Naive thymus-derived CD4-positive, alpha-beta T cell (primary cell): ENCODE measurements around the gene FKBP2. TPM values are rescaled to one million over a fixed set of nuclear protein-coding genes. Genes with fewer than 3 reads are reported as not detected.
A peak's percentile ranks its signal among the peaks of the same experiment; 100 is the strongest.

Experiments used
- ATAC-seq: fragments of 150-1000 bp; cut with Tn5 transposase; 2 replicates; pipeline ENCODE4 v1.10.0; 2021; ENCODE audit warnings: mild to moderate bottlenecking, moderate library complexity
- CTCF ChIA-PET: fragments of 350-600 bp; sonication (Branson Sonifier 250); formaldehyde crosslinking; loops from one replicate; lab custom pipeline; 2021; ENCODE audit warnings: antibody characterized with exemption; lab: Charles Lee
- POLR2A ChIA-PET: fragments of 350-600 bp; sonication (Branson Sonifier 250); formaldehyde crosslinking; loops from one replicate; lab custom pipeline; 2021; ENCODE audit warnings: antibody characterized with exemption, inconsistent platforms; lab: Charles Lee
- DNase-seq, 9 donors: peaks; one replicate each; pipeline versions ENCODE4 v3.0.0 to v3.0.0-alpha.2; 2020 to 2022; ENCODE audit warnings: mixed read lengths in 1 of 9
- H3K27ac ChIP-seq: one replicate; pipeline ENCODE4 v1.7.0; 2013; ENCODE audit warnings: mild to moderate bottlenecking, low read depth, low read length, moderate library complexity
- H3K27me3 ChIP-seq, 2 donors: one replicate each; pipeline ENCODE4 v1.7.0; 2013; ENCODE audit warnings: low read length in 2 of 2, mild to moderate bottlenecking in 2 of 2, moderate library complexity in 2 of 2; ENCODE audit not compliant: control insufficient read depth in 2 of 2, insufficient read depth in 2 of 2
- H3K36me3 ChIP-seq, 3 experiments: 1 replicate in 2 of 3; 2 replicates in 1 of 3; pipeline ENCODE4 v1.7.0; 2013; ENCODE audit warnings: low read length in 3 of 3, mild to moderate bottlenecking in 3 of 3, moderate library complexity in 1 of 3; ENCODE audit not compliant: insufficient read depth in 3 of 3, control insufficient read depth in 2 of 3
- H3K4me1 ChIP-seq, 2 donors: one replicate each; pipeline ENCODE4 v1.7.0; 2013; ENCODE audit warnings: low read length in 2 of 2, mild to moderate bottlenecking in 2 of 2, moderate library complexity in 1 of 2; ENCODE audit not compliant: control insufficient read depth in 2 of 2, insufficient read depth in 2 of 2
- H3K4me3 ChIP-seq: 2 replicates; pipeline ENCODE4 v1.7.0; 2013; ENCODE audit warnings: mild to moderate bottlenecking, low read length
- H3K9me3 ChIP-seq, 3 experiments: 1 replicate in 2 of 3; 2 replicates in 1 of 3; pipeline ENCODE4 v1.7.0; 2013; ENCODE audit warnings: low read length in 3 of 3; ENCODE audit not compliant: control insufficient read depth in 2 of 3
- H3K27ac Mint-ChIP-seq, 9 donors: one replicate each; pipeline ENCODE4 v1.8.0; 2020 to 2022; ENCODE audit warnings: mixed read lengths in 9 of 9, mild to moderate bottlenecking in 8 of 9, moderate library complexity in 5 of 9, inconsistent platforms in 2 of 9
- H3K27me3 Mint-ChIP-seq, 5 donors: one replicate each; pipeline ENCODE4 v1.8.0; 2021 to 2022; ENCODE audit warnings: mixed read lengths in 5 of 5, mild to moderate bottlenecking in 1 of 5
- H3K36me3 Mint-ChIP-seq, 5 donors: one replicate each; pipeline ENCODE4 v1.8.0; 2020 to 2022; ENCODE audit warnings: mixed read lengths in 5 of 5, mild to moderate bottlenecking in 3 of 5, inconsistent platforms in 1 of 5
- H3K4me1 Mint-ChIP-seq, 7 donors: one replicate each; pipeline ENCODE4 v1.8.0; 2020 to 2022; ENCODE audit warnings: mixed read lengths in 7 of 7, mild to moderate bottlenecking in 3 of 7, inconsistent platforms in 1 of 7
- H3K4me3 Mint-ChIP-seq, 10 donors: one replicate each; pipeline ENCODE4 v1.8.0; 2020 to 2022; ENCODE audit warnings: mild to moderate bottlenecking in 10 of 10, mixed read lengths in 10 of 10, moderate library complexity in 6 of 10, inconsistent platforms in 2 of 10
- H3K9me3 Mint-ChIP-seq, 11 donors: one replicate each; pipeline ENCODE4 v1.8.0; 2020 to 2022; ENCODE audit warnings: mixed read lengths in 11 of 11, mild to moderate bottlenecking in 4 of 11, inconsistent platforms in 1 of 11, moderate library complexity in 1 of 11
- intact Hi-C, 2 donors: fragments of 100-400 bp; cut with micrococcal nuclease; formaldehyde crosslinking; loops; one replicate each; pipeline ENCODE4 v1.15.1; 2023
- polyA plus RNA-seq, 2 donors: library from polyadenylated mRNA; unstranded; fragments of 300-500 nt; fragmentation: Illumina TruSeq; gene quantifications; one replicate each; pipeline ENCODE4 v1.2.3, GENCODE V29; 2021
- total RNA-seq, 6 experiments: library from RNA in 5 of 6; stranded (reverse) in 5 of 6; gene quantifications; 1 replicate in 5 of 6; 2 replicates in 1 of 6; pipeline ENCODE4 v1.2.3 and lab custom pipeline; 2021 to 2026

The FKBP2 gene
- total and polyA plus RNA-seq, 7 experiments from 2014 or later: 20.3 to 81.4 (median 36.8) TPM

DNA sequence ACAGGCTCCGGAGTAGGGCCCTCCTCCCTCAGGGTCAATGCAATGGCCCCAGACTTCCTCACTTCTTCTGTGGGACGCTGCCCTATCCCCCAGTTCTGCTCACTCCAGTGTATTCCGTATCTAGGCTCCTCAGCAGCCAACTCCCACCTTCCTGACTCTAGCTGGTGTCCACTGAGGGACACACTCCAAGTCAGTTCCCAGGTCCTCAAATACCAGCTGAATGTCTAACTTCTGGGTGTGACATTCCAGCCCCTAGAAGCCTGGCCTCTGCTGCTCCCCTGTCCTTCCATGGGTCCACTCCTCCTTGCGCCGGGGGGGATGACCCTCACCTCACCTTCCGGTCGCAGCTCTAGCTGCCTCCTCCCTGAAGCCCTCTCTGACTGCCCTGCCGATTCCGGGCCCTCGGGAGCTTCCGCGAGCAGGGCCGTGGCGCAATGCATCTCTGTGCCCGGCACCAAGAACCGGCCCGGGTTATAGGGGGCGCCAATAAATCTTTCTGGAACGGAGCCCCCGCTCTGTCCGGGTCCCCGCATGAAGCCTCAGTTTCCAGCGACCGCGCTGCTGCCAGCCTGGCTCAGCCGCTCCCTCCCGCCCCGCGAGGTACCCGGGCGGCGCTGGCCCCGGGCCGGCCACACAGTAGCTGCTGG is 28.1 kb downstream of the FKBP2 start:
- intact Hi-C loops: loop anchor here (1.0 kb wide), 6 partner anchors 18 to 65 kb away; partner anchors contain the start of genes PLCB3 (in 2 of the 2), DNAJC4 (in 1 of the 2), NUDT22 (in 1 of the 2) and PPP1R14B (in 1 of the 2)
- Mint-ChIP-seq H3K36me3 (peaks cover 0 to 6% (median 0%) of the 10 kb centered on the region in 5 donors), H3K27ac (peak overlapping the region; percentile 70 to 99 (median 96)), H3K4me3 (peak overlapping the region; percentile 95 to 100 (median 98)), H3K4me1 (peaks cover 8 to 29% (median 24%) of the 10 kb centered on the region in 7 donors), H3K27me3 (no peaks in the 10 kb centered on the region), H3K9me3 (peaks cover 0 to 15% (median 0%) of the 10 kb centered on the region in 11 donors)
- H3K9me3 ChIP-seq: no peaks in the 10 kb centered on the region
- peaks cover 8 to 10% of the 10 kb centered on the region in 2 donors for H3K4me1 ChIP-seq
- H3K4me3 ChIP-seq: peak overlapping the region; percentile 91
- no peaks in the 10 kb centered on the region for H3K27me3 ChIP-seq
- DNase-seq (peak in 2 of 9 donors; percentile 22 to 63), ATAC-seq (no peak)
- CTCF ChIA-PET: interaction anchor here (0.5 to 5.8 kb wide), 7 partner anchors 17 to 68 kb away, joined by 3 to 66 read pairs (median 5); partner anchors contain the start of genes FERMT3, PLCB3 and TRMT112
- peak overlapping the region; percentile 95 for H3K27ac ChIP-seq
- peaks cover 0 to 7% (median 0%) of the 10 kb centered on the region in 3 experiments for H3K36me3 ChIP-seq
- POLR2A ChIA-PET: interaction anchor here (0.7 to 7.0 kb wide), 12 partner anchors 13 to 99 kb away, joined by 3 to 154 read pairs (median 10); partner anchors contain the start of genes BAD, CATSPERZ, ESRRA and FERMT3

DNA sequence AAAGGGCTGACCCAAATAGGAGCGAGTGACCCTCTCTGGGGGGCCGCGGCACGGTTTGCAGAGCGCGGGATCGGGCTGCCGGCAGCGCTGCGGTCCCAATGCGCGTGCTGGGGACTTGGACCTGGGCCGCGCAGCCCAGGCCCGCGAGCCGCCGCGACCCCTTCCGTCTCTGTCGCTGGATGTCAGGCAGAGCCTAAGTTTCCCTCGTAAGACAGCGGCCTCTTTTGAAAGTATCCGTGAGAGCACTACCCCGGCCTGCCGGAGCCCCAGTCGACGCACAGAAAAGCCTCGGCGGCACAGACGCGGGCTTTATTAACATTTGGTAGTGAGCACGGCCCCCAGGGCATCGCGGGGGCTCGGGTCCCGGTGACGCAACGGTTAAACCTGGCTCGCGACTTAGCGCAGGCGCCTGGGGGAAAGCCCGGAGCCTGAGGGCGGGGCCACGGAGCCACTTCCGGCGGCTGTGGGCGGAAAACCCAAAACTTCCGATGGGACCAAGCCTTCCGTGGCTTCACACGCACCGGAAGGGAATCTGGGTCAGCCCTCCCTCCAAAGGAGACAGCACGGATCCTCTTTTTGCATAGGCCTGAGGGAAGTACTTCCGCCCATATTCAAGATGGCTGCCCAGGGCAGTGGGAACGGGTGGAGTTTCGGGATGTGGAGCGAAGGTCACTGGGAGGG is 28.8 kb downstream of the FKBP2 start:
- Mint-ChIP-seq H3K9me3 (peaks cover 0 to 15% (median 0%) of the 10 kb centered on the region in 11 donors), H3K27me3 (no peaks in the 10 kb centered on the region), H3K36me3 (peaks cover 0 to 6% (median 0%) of the 10 kb centered on the region in 5 donors), H3K27ac (peak overlapping the region; percentile 94 to 99 (median 99)), H3K4me3 (peak overlapping the region; percentile 95 to 100 (median 98)), H3K4me1 (peaks cover 8 to 29% (median 24%) of the 10 kb centered on the region in 7 donors)
- intact Hi-C loops: loop anchor here (1.0 to 2.0 kb wide), 15 partner anchors 16 to 599 kb away; partner anchors contain the start of genes CCDC88B (in 2 of the 2), DNAJC4 (in 2 of the 2), ESRRA (in 2 of the 2) and FKBP2 (in 2 of the 2)
- CTCF ChIA-PET: interaction anchor here (0.5 to 5.8 kb wide), 9 partner anchors 12 to 64 kb away, joined by 3 to 66 read pairs (median 4); partner anchors contain the start of genes FERMT3, PLCB3, PRDX5 and TRMT112
- DNase-seq (peak; percentile 89 to 98 (median 98)), ATAC-seq (peak; percentile 82)
- Histone ChIP-seq H3K4me1 (peaks cover 8 to 10% of the 10 kb centered on the region in 2 donors), H3K36me3 (peaks cover 0 to 7% (median 0%) of the 10 kb centered on the region in 3 experiments), H3K4me3 (peak overlapping the region; percentile 91), H3K27ac (peak overlapping the region; percentile 95), H3K9me3 (no peaks in the 10 kb centered on the region), H3K27me3 (no peaks in the 10 kb centered on the region)
- POLR2A ChIA-PET: interaction anchor here (0.6 to 7.0 kb wide), 19 partner anchors 13 to 1229 kb away, joined by 3 to 154 read pairs (median 5); partner anchors contain the start of genes BAD, CATSPERZ, CCDC88B and ESRRA

DNA sequence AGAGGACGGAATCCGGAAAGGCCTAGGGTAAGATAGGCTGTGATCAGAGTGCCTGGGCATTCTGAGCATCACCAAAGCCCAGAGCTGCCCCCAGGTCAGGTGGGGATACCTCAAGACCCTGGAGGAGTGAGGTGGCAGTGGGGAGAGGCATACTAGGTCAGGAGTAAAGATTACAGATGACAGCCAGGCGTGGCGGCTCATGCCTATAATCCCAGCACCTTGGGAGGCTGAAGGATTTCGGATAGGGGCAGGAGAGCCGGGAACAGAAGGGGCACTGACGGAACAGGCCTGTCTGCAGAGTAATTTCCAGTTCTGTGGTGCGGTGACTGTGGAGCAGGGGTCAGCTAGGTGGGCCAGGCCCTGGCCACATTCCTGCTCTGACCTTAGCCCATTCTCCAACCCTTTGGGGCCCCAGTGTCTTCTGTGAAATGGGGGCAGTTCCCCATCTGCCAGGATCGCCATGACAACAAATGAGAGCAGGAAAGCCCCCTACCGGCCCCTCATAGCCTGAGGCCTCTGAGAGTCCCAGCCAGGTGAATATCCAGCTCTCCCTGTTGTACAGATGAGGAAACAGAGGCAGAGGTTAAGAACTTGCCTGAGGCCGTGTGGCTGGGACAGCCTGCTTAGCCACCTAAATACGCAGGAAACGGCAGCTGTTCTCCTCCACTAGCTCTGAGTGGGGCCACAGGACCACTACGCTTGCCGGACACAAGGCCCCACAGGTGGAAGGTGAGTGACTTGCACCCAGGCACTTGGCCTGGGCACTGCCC is 34.3 kb downstream of the FKBP2 start:
- Mint-ChIP-seq H3K4me3 (peak overlapping the region in 1 of 10 donors; percentile 56), H3K27me3 (no peaks in the 10 kb centered on the region), H3K27ac (no peak overlapping the region), H3K36me3 (peaks cover 0 to 5% (median 5%) of the 10 kb centered on the region in 5 donors), H3K9me3 (peaks cover 0 to 16% (median 0%) of the 10 kb centered on the region in 11 donors), H3K4me1 (peaks cover 0 to 15% (median 6%) of the 10 kb centered on the region in 7 donors)
- ATAC-seq (no peak), DNase-seq (no peak)
- no peaks in the 10 kb centered on the region for H3K9me3 ChIP-seq
- H3K27me3 ChIP-seq: no peaks in the 10 kb centered on the region
- intact Hi-C loops: no loop called here
- H3K4me3 ChIP-seq: no peak overlapping the region
- H3K36me3 ChIP-seq: peaks cover 0 to 24% (median 0%) of the 10 kb centered on the region in 3 experiments
- H3K27ac ChIP-seq: no peak overlapping the region
- ChIA-PET CTCF (interaction anchor here (1.5 kb wide), 1 partner anchor 25 kb away, joined by 3 read pairs; no protein-coding TSS in a partner anchor), POLR2A (interaction anchor here (1.0 kb wide), 1 partner anchor 9 kb away, joined by 3 read pairs; the partner anchor contains the start of gene BAD)
- no peaks in the 10 kb centered on the region for H3K4me1 ChIP-seq

DNA sequence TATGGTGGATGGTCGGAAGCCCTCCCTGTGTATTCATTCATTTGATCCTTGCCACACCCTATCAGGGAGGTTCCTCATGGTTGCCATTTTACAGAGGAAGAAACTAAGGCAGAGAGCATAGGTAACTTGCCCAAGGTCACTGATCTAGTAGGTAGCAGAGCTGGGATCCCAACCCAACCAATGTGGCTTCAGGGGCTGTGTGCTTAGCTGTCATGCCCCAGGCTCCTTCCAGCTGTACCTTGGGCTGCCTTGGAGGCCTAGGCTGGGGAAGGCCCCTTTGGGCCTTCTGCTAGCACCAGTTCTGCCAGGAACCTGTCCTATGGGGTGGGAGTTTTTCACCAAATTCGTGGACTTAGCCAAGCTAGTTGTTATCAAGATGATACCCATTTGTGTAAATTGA is 34.9 kb downstream of the FKBP2 start:
- intact Hi-C loops: no loop called here
- peaks cover 0 to 12% (median 5%) of the 10 kb centered on the region in 7 donors for H3K4me1 Mint-ChIP-seq
- H3K36me3 Mint-ChIP-seq: peaks cover 0 to 5% (median 5%) of the 10 kb centered on the region in 5 donors
- Histone ChIP-seq H3K27ac (no peak overlapping the region), H3K9me3 (no peaks in the 10 kb centered on the region), H3K4me1 (no peaks in the 10 kb centered on the region), H3K27me3 (no peaks in the 10 kb centered on the region), H3K4me3 (no peak overlapping the region), H3K36me3 (peaks cover 0 to 24% (median 0%) of the 10 kb centered on the region in 3 experiments)
- no peak for DNase-seq
- no peak overlapping the region for H3K4me3 Mint-ChIP-seq
- ATAC-seq: no peak
- peaks cover 0 to 11% (median 0%) of the 10 kb centered on the region in 11 donors for H3K9me3 Mint-ChIP-seq
- CTCF ChIA-PET: interaction anchor here (1.5 kb wide), 1 partner anchor 25 kb away, joined by 3 read pairs; no protein-coding TSS in a partner anchor
- H3K27ac Mint-ChIP-seq: no peak overlapping the region
- H3K27me3 Mint-ChIP-seq: no peaks in the 10 kb centered on the region
- POLR2A ChIA-PET: no interaction called here

DNA sequence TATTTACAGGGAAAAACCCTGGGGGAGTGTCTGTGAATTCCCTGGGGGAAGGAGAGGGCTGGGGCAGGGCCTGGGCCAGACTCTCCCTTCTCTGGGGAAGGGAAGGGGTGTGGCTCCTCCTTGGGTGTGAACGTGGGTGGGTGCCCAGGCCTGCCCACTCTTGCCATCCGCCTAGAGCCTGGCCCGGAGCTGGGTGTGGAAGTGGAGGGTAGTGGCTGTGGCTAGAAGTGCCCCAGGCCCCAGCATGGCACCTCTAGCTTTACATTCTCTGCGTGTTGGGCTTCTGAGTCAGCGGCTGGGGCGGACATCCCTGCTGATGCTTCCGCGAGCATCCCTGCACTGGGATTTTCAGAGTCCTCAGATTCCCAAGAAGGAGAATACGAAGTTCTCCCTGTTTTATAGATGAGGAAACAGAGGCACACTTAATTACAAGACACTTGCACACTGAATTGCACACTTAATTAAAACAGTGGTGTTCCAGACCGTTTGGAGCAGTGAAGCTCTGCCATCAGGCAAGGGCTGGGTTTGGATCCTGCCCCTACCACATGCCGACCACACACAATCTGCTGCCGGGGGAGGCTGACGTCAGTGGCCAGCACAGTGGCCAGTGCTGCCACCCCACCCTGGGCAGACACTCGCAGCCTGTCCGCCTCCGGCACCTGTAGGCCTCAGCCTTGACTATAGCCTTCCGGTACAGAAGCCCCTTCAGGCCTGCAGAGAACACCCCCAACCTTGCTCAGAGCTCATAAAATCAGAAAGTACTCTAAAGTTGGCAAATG is 35.9 kb downstream of the FKBP2 start:
- Histone ChIP-seq H3K4me3 (no peak overlapping the region), H3K9me3 (no peaks in the 10 kb centered on the region), H3K4me1 (no peaks in the 10 kb centered on the region), H3K36me3 (peaks cover 0 to 21% (median 0%) of the 10 kb centered on the region in 3 experiments), H3K27me3 (no peaks in the 10 kb centered on the region), H3K27ac (no peak overlapping the region)
- intact Hi-C loops: no loop called here
- H3K27ac Mint-ChIP-seq: no peak overlapping the region
- H3K9me3 Mint-ChIP-seq: peaks cover 0 to 3% (median 0%) of the 10 kb centered on the region in 11 donors
- ChIA-PET POLR2A (interaction anchor here (0.6 kb wide), 1 partner anchor 1679 kb away, joined by 3 read pairs; no protein-coding TSS in a partner anchor), CTCF (interaction anchor here (1.4 to 1.5 kb wide), 2 partner anchors 24 to 72 kb away, joined by 3 read pairs; no protein-coding TSS in a partner anchor)
- H3K27me3 Mint-ChIP-seq: no peaks in the 10 kb centered on the region
- H3K4me1 Mint-ChIP-seq: peaks cover 0 to 12% (median 5%) of the 10 kb centered on the region in 7 donors
- no peak for DNase-seq
- no peak for ATAC-seq
- no peak overlapping the region for H3K4me3 Mint-ChIP-seq
- peaks cover 0 to 11% (median 5%) of the 10 kb centered on the region in 5 donors for H3K36me3 Mint-ChIP-seq
